GDM1 (cell line): ENCODE measurements around the gene TRIM13.
"Not testable (repeated sequence)": the region's sequence is repeated elsewhere in the genome, so short reads cannot be mapped to it uniquely, and the experiment has no call there.

Source experiments
- DNase-seq: peaks from one replicate; lab custom pipeline; 2025; lab: John Stamatoyannopoulos, UW

The TRIM13 gene

DNA sequence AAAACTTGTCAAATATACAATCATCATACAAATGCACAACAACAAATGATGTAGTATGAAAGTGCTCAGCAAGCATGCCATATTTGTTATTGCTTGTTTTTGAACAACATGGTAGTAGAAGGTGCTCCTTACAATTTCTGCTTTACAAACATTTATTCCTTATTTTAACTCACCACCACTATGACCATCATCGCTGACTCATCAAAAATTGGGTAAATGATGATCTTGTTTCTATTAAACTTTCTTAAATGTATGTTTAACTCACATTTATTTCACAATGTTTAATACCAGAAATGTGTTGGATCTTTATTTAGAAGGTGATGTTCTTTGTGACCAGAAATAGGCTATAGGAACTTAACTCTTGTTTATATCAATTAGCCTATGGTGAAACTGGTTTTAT lies 63.9 kb downstream of the TRIM13 start:
- DNase-seq, result no peak

DNA sequence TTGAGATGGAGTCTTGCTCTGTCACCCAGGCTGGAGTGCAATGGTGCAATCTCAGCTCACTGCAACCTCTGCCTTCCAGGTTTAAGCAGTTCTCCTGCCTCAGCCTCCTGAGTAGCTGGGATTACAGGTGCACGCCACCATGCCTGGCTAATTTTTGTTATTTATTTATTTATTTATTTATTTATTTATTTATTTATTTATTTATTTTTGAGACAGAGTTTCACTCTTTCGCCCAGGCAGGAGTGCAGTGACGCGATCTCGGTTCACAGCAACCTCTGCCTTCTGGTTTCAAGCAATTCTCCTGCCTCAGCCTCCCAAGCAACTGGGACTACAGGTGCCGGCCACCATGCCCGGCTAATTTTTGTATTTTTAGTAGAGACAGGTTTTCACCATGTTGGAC lies 65.5 kb downstream of the TRIM13 start:
- DNase-seq, result not testable (repeated sequence)

DNA sequence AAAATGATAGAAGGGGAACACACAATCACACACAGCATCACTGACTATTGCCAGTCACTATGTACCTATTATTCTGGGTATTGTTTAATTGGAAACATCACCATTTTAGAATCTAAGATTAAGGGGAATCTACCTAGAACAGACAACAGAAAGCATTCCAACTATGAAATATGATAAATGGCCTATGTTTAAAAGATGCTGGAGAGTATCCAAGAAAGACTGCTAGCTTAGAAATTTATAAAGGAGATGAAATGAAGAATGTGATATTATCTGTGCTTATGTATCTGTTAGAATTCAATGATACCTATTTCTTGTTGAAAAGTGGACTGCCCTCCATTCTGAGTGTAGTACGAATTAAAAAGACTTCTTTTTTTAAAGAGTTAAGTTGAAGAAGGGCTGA lies 68.9 kb downstream of the TRIM13 start:
- no peak for DNase-seq
